HepG2 (cell line): ENCODE data around the gene RFX2. TPM values are rescaled to one million over a fixed set of nuclear protein-coding genes. Genes with fewer than 3 reads are reported as not detected.

Source experiments
- ATAC-seq: fragments of 200-7000 bp; cut with Tn5 transposase; 3 replicates; pipeline ENCODE4 v1.9.1; 2020; ENCODE audit warnings: mild to moderate bottlenecking, moderate library complexity
- BruUV-seq: library from RNA; stranded (reverse); fragments of 400-500 nt; replicated peaks from 2 replicates; lab custom pipeline; 2021; lab: Mats Ljungman, UMichigan
- CTCF ChIA-PET: fragments of 300-600 bp; formaldehyde crosslinking; extraction: SDS; loops from one replicate; lab custom pipeline; 2021; ENCODE audit warnings: low total read pairs, inconsistent platforms, low intra/inter-chr PET ratio; lab: Yijun Ruan, JAX
- POLR2A ChIA-PET: fragments of 350-600 bp; sonication (Branson Sonifier 250); formaldehyde crosslinking; loops from one replicate; lab custom pipeline; 2020; ENCODE audit warnings: antibody characterized with exemption, inconsistent platforms; lab: Yijun Ruan, JAX
- DNase-seq: peaks from one replicate; pipeline ENCODE4 v3.0.0-alpha.2; 2015; ENCODE audit warnings: low spot score
- FAIRE-seq: peaks from 3 replicates; lab custom pipeline; 2011; peaks lifted over from hg19 to GRCh38; lab: Jason Lieb, UNC
- H2AFZ ChIP-seq: one replicate; pipeline ENCODE4 v1.6.1; 2011; ENCODE audit warnings: low read length, inconsistent platforms
- H3K27ac ChIP-seq: fragments of 300-600 bp; 3 replicates; pipeline ENCODE4 v1.8.0; 2011; ENCODE audit warnings: mixed run types, mild to moderate bottlenecking, mixed read lengths, low read length, inconsistent platforms; ENCODE audit not compliant: insufficient read depth; ENCODE audit errors: extremely low read length
- H3K27me3 ChIP-seq, 2 experiments: fragments of 200-600 bp in 1 of 2; 2 replicates in 1 of 2; 3 replicates in 1 of 2; pipeline versions ENCODE4 v1.6.0 to v1.8.0; 2011; ENCODE audit warnings: low read length in 2 of 2, mild to moderate bottlenecking in 2 of 2, moderate library complexity in 2 of 2, inconsistent platforms in 1 of 2; ENCODE audit not compliant: insufficient read depth in 2 of 2, control insufficient read depth in 1 of 2
- H3K36me3 ChIP-seq, 2 experiments: fragments of 200-600 bp in 1 of 2; replicated peaks in 1 of 2; 2 replicates in 1 of 2; 3 replicates in 1 of 2; pipeline versions ENCODE4 v1.5.1 to v1.8.0; 2011; ENCODE audit warnings: low read length in 2 of 2, inconsistent platforms in 1 of 2; ENCODE audit not compliant: insufficient read depth in 2 of 2, control insufficient read depth in 1 of 2
- H3K4me1 ChIP-seq: 2 replicates; pipeline ENCODE4 v1.5.1; 2012; ENCODE audit warnings: low read length, inconsistent platforms; ENCODE audit not compliant: insufficient read depth
- H3K4me2 ChIP-seq: 2 replicates; pipeline ENCODE4 v1.6.0; 2011; ENCODE audit warnings: low read depth, low read length, inconsistent platforms
- H3K4me3 ChIP-seq, 3 experiments: fragments of 200-600 bp in 1 of 3; sonication (generic), shearing (Covaris generic) in 1 of 3; replicated peaks in 1 of 3; 2 replicates each; pipeline ENCODE4 v1.5.1; 2011 to 2016; ENCODE audit warnings: low read length in 3 of 3, inconsistent platforms in 2 of 3, low read depth in 2 of 3, mild to moderate bottlenecking in 2 of 3, control low read depth in 1 of 3, mixed read lengths in 1 of 3; ENCODE audit not compliant: insufficient read depth in 1 of 3
- H3K79me2 ChIP-seq: one replicate; pipeline ENCODE4 v1.6.1; 2011; ENCODE audit warnings: low read length, inconsistent platforms; ENCODE audit not compliant: insufficient read depth
- H3K9ac ChIP-seq: 2 replicates; pipeline ENCODE4 v1.6.0; 2011; ENCODE audit warnings: mild to moderate bottlenecking, low read depth, low read length, inconsistent platforms; ENCODE audit not compliant: insufficient read depth
- H3K9me3 ChIP-seq: 2 replicates; pipeline ENCODE4 v1.5.1; 2012; ENCODE audit warnings: mild to moderate bottlenecking, low read length
- H4K20me1 ChIP-seq: 2 replicates; pipeline ENCODE4 v1.6.0; 2011; ENCODE audit warnings: inconsistent platforms, mild to moderate bottlenecking, low read length, moderate library complexity; ENCODE audit not compliant: insufficient read depth
- KLF9 ChIP-seq: IDR thresholded peaks from 2 replicates; pipeline ENCODE4 v1.6.1; 2016; ENCODE audit warnings: low read depth
- MYNN ChIP-seq: sonication (generic); formaldehyde crosslinking; IDR thresholded peaks from 2 replicates; pipeline ENCODE4 v1.4.0; 2020; ENCODE audit warnings: mild to moderate bottlenecking, low read depth, missing genetic modification reagents
- NR1H2 ChIP-seq: sonication (generic); formaldehyde crosslinking; IDR thresholded peaks from 2 replicates; pipeline ENCODE4 v1.8.1; 2022; ENCODE audit warnings: low read depth, missing genetic modification reagents, borderline replicate concordance
- POLR2G ChIP-seq: fragments of 200-400 bp; formaldehyde crosslinking; IDR thresholded peaks from 2 replicates; pipeline ENCODE4 v1.6.1; 2018; ENCODE audit warnings: mild to moderate bottlenecking, low read depth, low read length, moderate library complexity
- ZIK1 ChIP-seq: sonication (generic); formaldehyde crosslinking; IDR thresholded peaks from 2 replicates; pipeline ENCODE4 v1.5.0; 2020; ENCODE audit warnings: mild to moderate bottlenecking, low read depth, missing genetic modification reagents, borderline replicate concordance
- ZNF441 ChIP-seq: sonication (generic); formaldehyde crosslinking; IDR thresholded peaks from 2 replicates; pipeline ENCODE4 v1.7.0; 2021; ENCODE audit warnings: missing genetic modification reagents, borderline replicate concordance
- WGBS: methylation state at CpG from one replicate; pipeline ENCODE4 v1.1.6; 2017; ENCODE audit warnings: low lambda C conversion rate; 5-methylcytosine and 5-hydroxymethylcytosine counted together
- in situ Hi-C: cut with HindIII; loops from 2 replicates; pipeline ENCODE4 v1.10.0; 2017; ENCODE audit warnings: low pct_unique_long_range_greater_than_20kb; ENCODE audit not compliant: extremely low pct_ligation_motif_present
- intact Hi-C: fragments of 100-400 bp; cut with micrococcal nuclease; formaldehyde crosslinking; loops from one replicate; pipeline ENCODE4 v1.10.0; 2022; ENCODE audit not compliant: unreplicated experiment
- polyA plus RNA-seq, 8 experiments: library from polyadenylated mRNA; depleted of rRNA in 3 of 8; stranded (reverse) in 7 of 8; unstranded in 1 of 8; fragments of >200 nt; fragmentation: Illumina TruSeq in 4 of 8; extraction: Trizol in 4 of 8; gene quantifications; 2 replicates each; pipeline versions ENCODE4 v1.2.1 to v1.2.3, GENCODE V29; 2011 to 2016; ENCODE audit warnings: low read depth in 4 of 8, missing spikeins in 1 of 8, mixed read lengths in 1 of 8; ENCODE audit not compliant: insufficient read depth in 1 of 8
- total RNA-seq, 5 experiments: library from RNA; depleted of rRNA; stranded (reverse); fragments of >200 nt; fragmentation: Illumina TruSeq; extraction: Trizol; gene quantifications; 2 replicates each; pipeline ENCODE4 v1.2.3, GENCODE V29; 2016; ENCODE audit warnings: low read depth in 1 of 5
- TF ChIP-seq, protein P1 (sequence below): sonication (generic); formaldehyde crosslinking; IDR thresholded peaks from 2 replicates; pipeline ENCODE4 v1.4.0; 2020; ENCODE audit warnings: missing genetic modification reagents

RFX2 gene
- total and polyA plus RNA-seq, 2 of the 13 experiments (the other 11 are each of a cell fraction or from before 2014, with no cell fraction given), result 2.8 to 3.3 TPM

DNA sequence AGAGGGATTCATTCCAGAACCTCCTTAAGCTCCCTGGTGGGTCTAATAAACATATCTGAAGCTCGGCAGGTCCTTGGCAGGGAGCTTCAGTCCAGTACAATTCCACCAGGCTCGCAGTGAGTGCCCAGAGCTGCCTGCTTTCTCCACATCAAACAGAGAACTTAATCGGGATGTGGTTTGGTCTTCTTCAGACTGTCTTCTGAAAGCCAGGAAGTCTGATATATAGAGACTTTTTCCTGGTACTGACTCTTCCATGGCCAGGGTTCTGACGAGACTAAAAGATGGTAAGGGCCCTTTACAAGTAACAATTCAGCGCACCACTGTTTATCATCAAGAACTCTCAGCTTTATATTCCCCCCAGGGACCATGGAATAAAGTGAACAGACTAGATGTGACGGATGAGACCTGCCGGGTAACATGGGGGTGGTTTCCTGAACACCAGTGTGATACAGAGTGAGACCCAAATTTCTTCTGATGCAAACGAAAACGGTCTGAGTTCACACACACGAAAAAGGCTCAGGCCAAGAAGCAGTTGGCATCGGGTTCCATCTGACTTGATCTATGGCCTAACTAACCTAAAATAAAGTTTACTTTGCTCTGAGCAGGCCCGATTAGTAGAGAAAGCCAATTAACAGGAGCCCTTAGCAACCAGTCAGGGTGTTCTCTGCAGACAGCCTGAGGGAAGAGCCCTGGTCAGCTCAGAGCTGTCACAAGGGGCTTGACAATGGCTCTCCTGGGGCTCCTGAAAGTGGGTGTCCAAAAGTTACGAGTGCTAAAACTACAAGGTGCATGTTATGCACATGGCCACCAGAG is 161.3 kb downstream of the RFX2 start:
- Histone ChIP-seq H3K79me2 (peaks cover 97% of the 10 kb centered on the region), H3K9ac (no peak overlapping the region), H3K27me3 (no peaks in the 10 kb centered on the region), H2AFZ (no peak overlapping the region), H3K36me3 (peaks cover 21 to 67% of the 10 kb centered on the region in 2 experiments), H4K20me1 (peaks cover 31% of the 10 kb centered on the region; the same call in 1 of the 2 replicates), H3K4me1 (peaks cover 27% of the 10 kb centered on the region), H3K9me3 (no peaks in the 10 kb centered on the region), H3K4me3 (no peak overlapping the region), H3K27ac (no peak overlapping the region), H3K4me2 (no peak overlapping the region)
- WGBS, result 86% methylated on average over 13 of the region's 13 CpGs
- TF ChIP-seq ZNF441 (no peak), NR1H2 (CRISPR knock-in tag) (no peak), ZIK1 (CRISPR knock-in tag) (no peak), KLF9 (CRISPR knock-in tag) (no peak), MYNN (CRISPR knock-in tag) (no peak)
- no TSS peak for BruUV-seq
- intact Hi-C loops, result no loop called here
- FAIRE-seq (no peak), DNase-seq (no peak), ATAC-seq (no peak)
- POLR2A ChIA-PET, result interaction anchor here (0.8 to 1.7 kb wide), 2 partner anchors 23 to 26 kb away, joined by 3 to 5 read pairs; no protein-coding TSS in a partner anchor
- in situ Hi-C loops, result no loop called here
- CTCF ChIA-PET, result no interaction called here

DNA sequence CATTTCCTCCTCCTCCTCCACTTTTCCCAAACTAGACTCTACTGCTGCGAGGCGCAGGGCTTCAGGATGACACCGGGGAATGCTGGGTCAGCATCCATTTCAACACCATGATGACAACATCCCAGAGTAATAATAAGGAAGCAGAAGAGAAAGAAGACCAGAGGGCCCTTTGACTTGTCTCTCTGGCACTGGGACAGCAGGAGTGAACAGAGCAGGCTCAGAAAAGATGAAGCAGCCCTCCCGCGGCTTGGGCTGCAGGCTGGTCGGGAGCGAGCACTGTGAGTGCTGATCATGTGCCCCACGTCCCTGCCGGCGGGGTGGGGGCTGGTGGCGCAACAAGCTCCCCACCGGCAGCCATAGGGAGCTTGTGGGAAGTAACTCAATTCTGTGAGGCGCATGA is 162.9 kb downstream of the RFX2 start:
- H3K27ac ChIP-seq, result no peak overlapping the region

More for the DNA sequence above, 162.9 kb downstream of the RFX2 start:
- no peaks in the 10 kb centered on the region for H3K27me3 ChIP-seq
- ChIA-PET POLR2A (no interaction called here), CTCF (no interaction called here)
- in situ Hi-C loops (no loop called here), intact Hi-C loops (no loop called here)
- H3K36me3 ChIP-seq, result peaks cover 22 to 64% of the 10 kb centered on the region in 2 experiments
- no peak overlapping the region for H3K9ac ChIP-seq
- TF ChIP-seq, protein P1, sequence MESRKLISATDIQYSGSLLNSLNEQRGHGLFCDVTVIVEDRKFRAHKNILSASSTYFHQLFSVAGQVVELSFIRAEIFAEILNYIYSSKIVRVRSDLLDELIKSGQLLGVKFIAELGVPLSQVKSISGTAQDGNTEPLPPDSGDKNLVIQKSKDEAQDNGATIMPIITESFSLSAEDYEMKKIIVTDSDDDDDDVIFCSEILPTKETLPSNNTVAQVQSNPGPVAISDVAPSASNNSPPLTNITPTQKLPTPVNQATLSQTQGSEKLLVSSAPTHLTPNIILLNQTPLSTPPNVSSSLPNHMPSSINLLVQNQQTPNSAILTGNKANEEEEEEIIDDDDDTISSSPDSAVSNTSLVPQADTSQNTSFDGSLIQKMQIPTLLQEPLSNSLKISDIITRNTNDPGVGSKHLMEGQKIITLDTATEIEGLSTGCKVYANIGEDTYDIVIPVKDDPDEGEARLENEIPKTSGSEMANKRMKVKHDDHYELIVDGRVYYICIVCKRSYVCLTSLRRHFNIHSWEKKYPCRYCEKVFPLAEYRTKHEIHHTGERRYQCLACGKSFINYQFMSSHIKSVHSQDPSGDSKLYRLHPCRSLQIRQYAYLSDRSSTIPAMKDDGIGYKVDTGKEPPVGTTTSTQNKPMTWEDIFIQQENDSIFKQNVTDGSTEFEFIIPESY (CRISPR knock-in tag), result peak; percentile 23; the same call in 1 of the 2 replicates
- no peak for TF ChIP-seq POLR2G
- H3K4me3 ChIP-seq, result no peak overlapping the region
- H3K4me1 ChIP-seq, result peaks cover 17% of the 10 kb centered on the region
- no peak overlapping the region for H3K4me2 ChIP-seq
- no peak overlapping the region for H2AFZ ChIP-seq
- ATAC-seq (no peak), FAIRE-seq (no peak), DNase-seq (no peak)
- H3K79me2 ChIP-seq, result peaks cover 95% of the 10 kb centered on the region
- H4K20me1 ChIP-seq, result peaks cover 38% of the 10 kb centered on the region; the same call in 1 of the 2 replicates
- H3K9me3 ChIP-seq, result no peaks in the 10 kb centered on the region
- BruUV-seq, result no TSS peak
- 95% methylated on average over 9 of the region's 13 CpGs for WGBS
